Measurements from ENCODE around the gene VPS4B.

Gene VPS4B

GRCh38 chr18:63344918-63345317 lies 77.4 kb downstream of the VPS4B start:
- DNase-seq, result no peak
- in situ Hi-C loops (cut with HindIII; ENCODE audit: low pct_ligation_motif_present, low pct_unique_long_range_greater_than_20kb, low sequenced_read_pairs), result loop anchor here (25.0 kb wide), 1 partner anchor 333 kb away; no protein-coding TSS in a partner anchor

GRCh38 chr18:63344263-63344662 lies 78.0 kb downstream of the VPS4B start:
- in situ Hi-C loops (cut with HindIII; ENCODE audit: low pct_ligation_motif_present, low pct_unique_long_range_greater_than_20kb, low sequenced_read_pairs), result loop anchor here (25.0 kb wide), 1 partner anchor 332 kb away; no protein-coding TSS in a partner anchor
- no peak for DNase-seq

GRCh38 chr18:63342206-63342605 lies 80.1 kb downstream of the VPS4B start:
- peak; percentile 32 for DNase-seq
- in situ Hi-C loops (cut with HindIII; ENCODE audit: low pct_ligation_motif_present, low pct_unique_long_range_greater_than_20kb, low sequenced_read_pairs), result loop anchor here (25.0 kb wide), 1 partner anchor 330 kb away; no protein-coding TSS in a partner anchor

GRCh38 chr18:63339920-63340484 lies 82.3 kb downstream of the VPS4B start:
- DNase-seq, result peak; percentile 48
- in situ Hi-C loops (cut with HindIII; ENCODE audit: low pct_ligation_motif_present, low pct_unique_long_range_greater_than_20kb, low sequenced_read_pairs), result loop anchor here (25.0 kb wide), 1 partner anchor 328 kb away; no protein-coding TSS in a partner anchor

Data from ACHN (cell line).